ENCODE measurements around the gene ITPR1.
A peak's percentile ranks its signal among the peaks of the same experiment; 100 is the strongest.

DNA sequence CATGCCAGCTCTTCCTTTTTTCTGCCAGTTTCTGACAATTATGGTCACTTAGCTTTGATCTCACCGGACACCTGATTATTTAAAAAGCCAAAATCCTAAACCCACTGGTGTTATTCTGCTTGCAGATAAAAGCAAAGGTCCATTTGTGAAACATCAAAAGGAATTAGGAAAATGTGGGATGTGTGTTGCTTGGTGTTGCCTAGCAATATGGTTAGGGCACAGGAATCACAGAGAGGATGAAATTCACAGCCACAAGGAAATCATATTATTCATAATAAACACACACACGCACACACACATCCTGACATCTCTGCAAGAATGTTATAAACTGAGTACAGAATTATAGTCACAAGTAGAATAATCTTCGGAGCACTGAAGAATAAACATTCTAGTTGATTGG is 396.7 kb downstream of the ITPR1 start:
- TF ChIP-seq, protein P1, sequence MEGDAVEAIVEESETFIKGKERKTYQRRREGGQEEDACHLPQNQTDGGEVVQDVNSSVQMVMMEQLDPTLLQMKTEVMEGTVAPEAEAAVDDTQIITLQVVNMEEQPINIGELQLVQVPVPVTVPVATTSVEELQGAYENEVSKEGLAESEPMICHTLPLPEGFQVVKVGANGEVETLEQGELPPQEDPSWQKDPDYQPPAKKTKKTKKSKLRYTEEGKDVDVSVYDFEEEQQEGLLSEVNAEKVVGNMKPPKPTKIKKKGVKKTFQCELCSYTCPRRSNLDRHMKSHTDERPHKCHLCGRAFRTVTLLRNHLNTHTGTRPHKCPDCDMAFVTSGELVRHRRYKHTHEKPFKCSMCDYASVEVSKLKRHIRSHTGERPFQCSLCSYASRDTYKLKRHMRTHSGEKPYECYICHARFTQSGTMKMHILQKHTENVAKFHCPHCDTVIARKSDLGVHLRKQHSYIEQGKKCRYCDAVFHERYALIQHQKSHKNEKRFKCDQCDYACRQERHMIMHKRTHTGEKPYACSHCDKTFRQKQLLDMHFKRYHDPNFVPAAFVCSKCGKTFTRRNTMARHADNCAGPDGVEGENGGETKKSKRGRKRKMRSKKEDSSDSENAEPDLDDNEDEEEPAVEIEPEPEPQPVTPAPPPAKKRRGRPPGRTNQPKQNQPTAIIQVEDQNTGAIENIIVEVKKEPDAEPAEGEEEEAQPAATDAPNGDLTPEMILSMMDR (IDR thresholded peaks at IDR 0.05; ENCODE audit: poor library complexity, severe bottlenecking) = no peak
- no peak for TF ChIP-seq POLR2AphosphoS5 (IDR thresholded peaks at IDR 0.05)
- TF ChIP-seq, protein P2, sequence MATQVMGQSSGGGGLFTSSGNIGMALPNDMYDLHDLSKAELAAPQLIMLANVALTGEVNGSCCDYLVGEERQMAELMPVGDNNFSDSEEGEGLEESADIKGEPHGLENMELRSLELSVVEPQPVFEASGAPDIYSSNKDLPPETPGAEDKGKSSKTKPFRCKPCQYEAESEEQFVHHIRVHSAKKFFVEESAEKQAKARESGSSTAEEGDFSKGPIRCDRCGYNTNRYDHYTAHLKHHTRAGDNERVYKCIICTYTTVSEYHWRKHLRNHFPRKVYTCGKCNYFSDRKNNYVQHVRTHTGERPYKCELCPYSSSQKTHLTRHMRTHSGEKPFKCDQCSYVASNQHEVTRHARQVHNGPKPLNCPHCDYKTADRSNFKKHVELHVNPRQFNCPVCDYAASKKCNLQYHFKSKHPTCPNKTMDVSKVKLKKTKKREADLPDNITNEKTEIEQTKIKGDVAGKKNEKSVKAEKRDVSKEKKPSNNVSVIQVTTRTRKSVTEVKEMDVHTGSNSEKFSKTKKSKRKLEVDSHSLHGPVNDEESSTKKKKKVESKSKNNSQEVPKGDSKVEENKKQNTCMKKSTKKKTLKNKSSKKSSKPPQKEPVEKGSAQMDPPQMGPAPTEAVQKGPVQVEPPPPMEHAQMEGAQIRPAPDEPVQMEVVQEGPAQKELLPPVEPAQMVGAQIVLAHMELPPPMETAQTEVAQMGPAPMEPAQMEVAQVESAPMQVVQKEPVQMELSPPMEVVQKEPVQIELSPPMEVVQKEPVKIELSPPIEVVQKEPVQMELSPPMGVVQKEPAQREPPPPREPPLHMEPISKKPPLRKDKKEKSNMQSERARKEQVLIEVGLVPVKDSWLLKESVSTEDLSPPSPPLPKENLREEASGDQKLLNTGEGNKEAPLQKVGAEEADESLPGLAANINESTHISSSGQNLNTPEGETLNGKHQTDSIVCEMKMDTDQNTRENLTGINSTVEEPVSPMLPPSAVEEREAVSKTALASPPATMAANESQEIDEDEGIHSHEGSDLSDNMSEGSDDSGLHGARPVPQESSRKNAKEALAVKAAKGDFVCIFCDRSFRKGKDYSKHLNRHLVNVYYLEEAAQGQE (IDR thresholded peaks at IDR 0.05; ENCODE audit: borderline replicate concordance) = no peak
- peak; percentile 29 for TF ChIP-seq EP300 (conservative IDR thresholded peaks at IDR 0.05; ENCODE audit: poor library complexity, severe bottlenecking)
- no peak for TF ChIP-seq RAD21 (conservative IDR thresholded peaks at IDR 0.05)
- no peak for TF ChIP-seq SMC3 (conservative IDR thresholded peaks at IDR 0.05; ENCODE audit: poor library complexity)
- no peak for TF ChIP-seq EZH2 (IDR thresholded peaks at IDR 0.05; ENCODE audit: borderline replicate concordance, insufficient read depth, low read length, poor library complexity, severe bottlenecking)
- TF ChIP-seq TAF1 (IDR thresholded peaks at IDR 0.05; ENCODE audit: low read depth) = no peak

All from neural cell (in vitro differentiated cells).